ENCODE measurements around the gene SEMA4A. TPM values are rescaled to one million over a fixed set of nuclear protein-coding genes. Genes with fewer than 3 reads are reported as not detected.

The SEMA4A gene
- total RNA-seq (1 to 10 TPM; 2.3 to 3.4 (median 2.7) TPM), polyA plus RNA-seq (3.7 TPM)
- long read RNA-seq, donor 1, partial matches to known transcripts = 2 of 2 reads
- long read RNA-seq, donor 1, other reads (novel, unspliced or antisense) = 0 of 2 reads
- long read RNA-seq, donor 2 = 0 reads
- long read RNA-seq, donor 3, partial matches to known transcripts = 3 of 12 reads
- long read RNA-seq, donor 3, other reads (novel, unspliced or antisense) = 4 of 12 reads
- long read RNA-seq, donor 4, partial matches to known transcripts = 1 of 1 reads
- long read RNA-seq, donor 4, other reads (novel, unspliced or antisense) = 0 of 1 reads

GRCh38 chr1:156153362-156153761, at the start of gene SEMA4A:
TSS of gene SEMA4A (plus strand) at chr1:156153585. CDS start at chr1:156154579, 994 bp downstream.
- Histone ChIP-seq H3K27ac (ENCODE audit: low read length) (no peak within 1 kb of the TSS), H3K4me1 (ENCODE audit: control insufficient read depth, insufficient read depth, low read length) (no peaks in the 10 kb centered on the region), H3K4me3 (ENCODE audit: low read length) (no peak within 1 kb of the TSS), H3K9me3 (ENCODE audit: control insufficient read depth, low read length) (no peaks in the 10 kb centered on the region), H3K27me3 (ENCODE audit: control insufficient read depth, insufficient read depth) (no peaks in the 10 kb centered on the region)
- 86% methylated on average over 10 of the region's 10 CpGs for WGBS
- intact Hi-C loops (cut with DNase I) = loop anchor here in 1 of 4 donors (2.0 kb wide), 1 partner anchor 65 kb away; no protein-coding TSS in a partner anchor
- no peak for DNase-seq
- no peak for ATAC-seq

- no peaks in the 10 kb centered on the region for H3K9me3 ChIP-seq (ENCODE audit: control insufficient read depth, low read length)
- no peaks in the 10 kb centered on the region for H3K27me3 ChIP-seq (ENCODE audit: control insufficient read depth, insufficient read depth)
- peaks cover 44% of the 10 kb centered on the region for H3K4me1 ChIP-seq (ENCODE audit: control insufficient read depth, insufficient read depth, low read length)
- 26% methylated on average over 15 of the region's 15 CpGs for WGBS
- intact Hi-C loops (cut with DNase I) = no loop called here
- H3K27ac ChIP-seq (ENCODE audit: low read length) = peak overlapping the region; percentile 94
- ATAC-seq = peak; percentile 80 to 81
- no peak overlapping the region for H3K4me3 ChIP-seq (ENCODE audit: low read length)
- DNase-seq = peak; percentile 89 to 92 (median 92)
Observed at GRCh38 chr1:156104065-156104810, 49.1 kb upstream of the SEMA4A start.

GRCh38 chr1:156104861-156105832, 48.2 kb upstream of the SEMA4A start:
- H3K9me3 ChIP-seq (ENCODE audit: control insufficient read depth, low read length) = no peaks in the 10 kb centered on the region
- DNase-seq = peak; percentile 65 to 80 (median 79)
- intact Hi-C loops (cut with DNase I) = no loop called here
- H3K27me3 ChIP-seq (ENCODE audit: control insufficient read depth, insufficient read depth) = no peaks in the 10 kb centered on the region
- no peak overlapping the region for H3K4me3 ChIP-seq (ENCODE audit: low read length)
- 40% methylated on average over 11 of the region's 11 CpGs for WGBS
- ATAC-seq = peak; percentile 11 to 38
- peak overlapping the region; percentile 94 for H3K27ac ChIP-seq (ENCODE audit: low read length)
- peaks cover 46% of the 10 kb centered on the region for H3K4me1 ChIP-seq (ENCODE audit: control insufficient read depth, insufficient read depth, low read length)

GRCh38 chr1:156106624-156107488, 46.5 kb upstream of the SEMA4A start:
- H3K4me1 ChIP-seq (ENCODE audit: control insufficient read depth, insufficient read depth, low read length) = peaks cover 39% of the 10 kb centered on the region
- intact Hi-C loops (cut with DNase I) = no loop called here
- H3K27me3 ChIP-seq (ENCODE audit: control insufficient read depth, insufficient read depth) = no peaks in the 10 kb centered on the region
- 32% methylated on average over 14 of the region's 14 CpGs for WGBS
- H3K9me3 ChIP-seq (ENCODE audit: control insufficient read depth, low read length) = no peaks in the 10 kb centered on the region
- DNase-seq = peak; percentile 49 to 62 (median 52)
- H3K27ac ChIP-seq (ENCODE audit: low read length) = peak overlapping the region; percentile 98
- peak overlapping the region; percentile 22 for H3K4me3 ChIP-seq (ENCODE audit: low read length)
- ATAC-seq = peak in 1 of 2 donors; percentile 4

GRCh38 chr1:156108057-156108456, 45.3 kb upstream of the SEMA4A start:
- Histone ChIP-seq H3K4me1 (ENCODE audit: control insufficient read depth, insufficient read depth, low read length) (peaks cover 31% of the 10 kb centered on the region), H3K4me3 (ENCODE audit: low read length) (no peak overlapping the region), H3K9me3 (ENCODE audit: control insufficient read depth, low read length) (no peaks in the 10 kb centered on the region), H3K27me3 (ENCODE audit: control insufficient read depth, insufficient read depth) (no peaks in the 10 kb centered on the region), H3K27ac (ENCODE audit: low read length) (no peak overlapping the region)
- 92% methylated on average over 3 of the region's 3 CpGs for WGBS
- no peak for DNase-seq
- ATAC-seq = no peak
- intact Hi-C loops (cut with DNase I) = no loop called here

GRCh38 chr1:156108664-156109241, 44.6 kb upstream of the SEMA4A start:
- no peak overlapping the region for H3K27ac ChIP-seq (ENCODE audit: low read length)
- H3K4me3 ChIP-seq (ENCODE audit: low read length) = no peak overlapping the region
- intact Hi-C loops (cut with DNase I) = no loop called here
- H3K9me3 ChIP-seq (ENCODE audit: control insufficient read depth, low read length) = no peaks in the 10 kb centered on the region
- DNase-seq = no peak
- 85% methylated on average over 6 of the region's 6 CpGs for WGBS
- H3K27me3 ChIP-seq (ENCODE audit: control insufficient read depth, insufficient read depth) = no peaks in the 10 kb centered on the region
- peaks cover 24% of the 10 kb centered on the region for H3K4me1 ChIP-seq (ENCODE audit: control insufficient read depth, insufficient read depth, low read length)
- no peak for ATAC-seq

- DNase-seq (no peak), ATAC-seq (no peak)
- intact Hi-C loops (cut with DNase I) = no loop called here
- 89% methylated on average over 2 of the region's 2 CpGs for WGBS
- Histone ChIP-seq H3K27me3 (ENCODE audit: control insufficient read depth, insufficient read depth) (no peaks in the 10 kb centered on the region), H3K9me3 (ENCODE audit: control insufficient read depth, low read length) (no peaks in the 10 kb centered on the region), H3K4me3 (ENCODE audit: low read length) (no peak overlapping the region), H3K4me1 (ENCODE audit: control insufficient read depth, insufficient read depth, low read length) (peaks cover 13% of the 10 kb centered on the region), H3K27ac (ENCODE audit: low read length) (no peak overlapping the region)
Observed at GRCh38 chr1:156110252-156110651, 43.1 kb upstream of the SEMA4A start.

- Histone ChIP-seq H3K4me1 (ENCODE audit: control insufficient read depth, insufficient read depth, low read length) (peaks cover 9% of the 10 kb centered on the region), H3K9me3 (ENCODE audit: control insufficient read depth, low read length) (no peaks in the 10 kb centered on the region), H3K27me3 (ENCODE audit: control insufficient read depth, insufficient read depth) (no peaks in the 10 kb centered on the region), H3K4me3 (ENCODE audit: low read length) (no peak overlapping the region), H3K27ac (ENCODE audit: low read length) (no peak overlapping the region)
- no peak for ATAC-seq
- intact Hi-C loops (cut with DNase I) = no loop called here
- no peak for DNase-seq
- 69% methylated on average over 4 of the region's 4 CpGs for WGBS
Observed at GRCh38 chr1:156111355-156111962, 41.9 kb upstream of the SEMA4A start.

- H3K4me3 ChIP-seq (ENCODE audit: low read length) = no peak overlapping the region
Observed at GRCh38 chr1:156112276-156113137, 40.9 kb upstream of the SEMA4A start.

More at GRCh38 chr1:156112276-156113137, 40.9 kb upstream of the SEMA4A start:
- 60% methylated on average over 10 of the region's 10 CpGs for WGBS
- Histone ChIP-seq H3K27ac (ENCODE audit: low read length) (peak overlapping the region; percentile 20), H3K4me1 (ENCODE audit: control insufficient read depth, insufficient read depth, low read length) (peaks cover 5% of the 10 kb centered on the region), H3K9me3 (ENCODE audit: control insufficient read depth, low read length) (no peaks in the 10 kb centered on the region), H3K27me3 (ENCODE audit: control insufficient read depth, insufficient read depth) (no peaks in the 10 kb centered on the region)
- intact Hi-C loops (cut with DNase I) = no loop called here
- DNase-seq = peak in 1 of 3 donors; percentile 61
- ATAC-seq = no peak
